BJ (cell line): ENCODE data around the gene VWA3B. TPM values are rescaled to one million over a fixed set of nuclear protein-coding genes. Genes with fewer than 3 reads are reported as not detected.

Experiments
- CTCF ChIA-PET: fragments of 350-600 bp; formaldehyde crosslinking; extraction: SDS; loops from one replicate; lab custom pipeline; 2021; ENCODE audit warnings: antibody characterized with exemption, inconsistent platforms; lab: Yijun Ruan, JAX
- POLR2A ChIA-PET: fragments of 300-600 bp; sonication (Branson Sonifier 250); formaldehyde crosslinking; extraction: SDS; loops from one replicate; lab custom pipeline; 2021; ENCODE audit warnings: antibody characterized with exemption; lab: Charles Lee
- DNase-seq: peaks from one replicate; pipeline ENCODE4 v3.0.0-alpha.2; 2011; ENCODE audit warnings: low read depth
- H3K27me3 ChIP-seq: 2 replicates; pipeline ENCODE4 v1.6.0; 2011; ENCODE audit warnings: low read length; ENCODE audit not compliant: control insufficient read depth, insufficient read depth
- H3K36me3 ChIP-seq: 2 replicates; pipeline ENCODE4 v1.5.1; 2011; ENCODE audit warnings: low read length; ENCODE audit not compliant: control insufficient read depth, insufficient read depth
- H3K4me3 ChIP-seq: 2 replicates; pipeline ENCODE4 v1.5.1; 2011; ENCODE audit warnings: low read depth, mild to moderate bottlenecking, control low read depth, low read length
- CTCF ChIP-seq: IDR thresholded peaks from 2 replicates; pipeline ENCODE4 v1.5.1; 2011; ENCODE audit warnings: low read depth, mild to moderate bottlenecking, control low read depth, inconsistent platforms, low read length, moderate library complexity; ENCODE audit not compliant: insufficient read depth
- polyA plus RNA-seq: library from polyadenylated mRNA; depleted of rRNA; stranded (reverse); fragments of >200 nt; gene quantifications from 2 replicates; pipeline ENCODE4 v1.2.3, GENCODE V29; 2011

The VWA3B gene
- polyA plus RNA-seq, 1 experiment = not detected

- no peak for TF ChIP-seq CTCF
- H3K36me3 ChIP-seq = no peaks in the 10 kb centered on the region
- POLR2A ChIA-PET = no interaction called here
- no peaks in the 10 kb centered on the region for H3K27me3 ChIP-seq
- no peak overlapping the region for H3K4me3 ChIP-seq
- no peak for DNase-seq
- CTCF ChIA-PET = no interaction called here
Observed at GRCh38 chr2:98247383-98247782, 160.4 kb downstream of the VWA3B start.

- CTCF ChIA-PET = no interaction called here
- DNase-seq = no peak
- no peak for TF ChIP-seq CTCF
- POLR2A ChIA-PET = no interaction called here
- 0 out of 2 replicates have a peak, but pooled peaks cover 1% of the 10 kb centered on the region for H3K27me3 ChIP-seq
- no peak overlapping the region for H3K4me3 ChIP-seq
- no peaks in the 10 kb centered on the region for H3K36me3 ChIP-seq
Observed at GRCh38 chr2:98252038-98252773, 165.2 kb downstream of the VWA3B start.

DNA sequence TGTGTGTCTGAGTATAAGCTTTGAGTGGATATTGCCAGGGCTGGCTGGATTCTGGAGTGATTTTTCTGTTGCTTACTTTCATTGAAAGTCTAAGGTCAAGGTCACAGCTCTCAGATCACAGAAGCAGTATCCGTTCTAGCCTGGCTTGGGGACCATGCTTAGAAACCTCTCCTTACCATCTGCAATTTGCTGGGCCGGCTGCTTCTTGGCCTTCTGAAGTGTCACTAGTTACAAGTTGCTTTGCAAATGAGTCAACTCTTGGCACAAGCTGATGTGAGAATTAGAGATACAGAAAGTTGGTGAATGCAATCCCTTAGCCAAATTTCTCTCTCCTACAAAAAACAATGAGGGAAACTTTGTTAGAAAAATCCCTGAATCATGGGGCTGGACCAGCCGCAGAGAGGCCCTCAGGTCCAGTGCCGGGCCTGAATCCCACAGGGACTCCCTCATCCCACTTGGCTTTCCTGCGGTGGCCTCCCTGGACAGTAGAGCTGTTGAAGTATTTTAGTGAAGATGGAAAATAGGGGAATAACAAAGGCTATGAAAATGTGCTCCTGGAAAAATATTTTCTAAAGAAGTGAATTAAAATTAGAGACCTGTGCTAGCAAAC is 166.6 kb downstream of the VWA3B start:
- DNase-seq = no peak
- H3K27me3 ChIP-seq = 0 out of 2 replicates have a peak, but pooled peaks cover 1% of the 10 kb centered on the region
- H3K36me3 ChIP-seq = no peaks in the 10 kb centered on the region
- ChIA-PET POLR2A (no interaction called here), CTCF (interaction anchor here (1.2 kb wide), 1 partner anchor 16 kb away, joined by 3 read pairs; no protein-coding TSS in a partner anchor)
- TF ChIP-seq CTCF = no peak
- H3K4me3 ChIP-seq = no peak overlapping the region

DNA sequence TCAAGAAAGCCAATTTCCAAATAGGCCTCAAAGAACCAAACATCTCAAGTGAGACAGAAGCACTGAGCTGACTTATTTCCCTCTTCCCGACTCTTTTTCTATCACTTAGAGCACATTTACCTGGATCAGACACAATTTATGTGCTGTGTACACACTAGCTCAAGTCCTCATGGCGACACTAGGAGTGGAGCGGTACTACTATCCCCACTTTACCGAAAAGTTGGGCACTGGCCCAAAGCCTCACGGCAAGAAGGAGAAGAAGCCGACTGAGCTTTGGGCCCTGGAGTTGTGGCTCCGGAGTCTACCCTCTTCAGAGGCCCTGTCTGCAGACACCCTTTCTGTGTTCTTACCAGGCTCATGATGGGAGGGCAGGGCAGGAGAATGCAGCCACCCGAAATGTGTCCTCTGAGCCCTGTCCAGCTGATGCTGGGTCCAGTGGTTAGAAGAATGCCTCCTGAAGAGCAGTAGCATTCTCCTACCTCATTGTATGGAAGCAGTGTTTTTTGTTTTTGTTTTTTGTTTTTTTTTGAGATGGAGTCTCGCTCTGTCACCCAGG is 167.6 kb downstream of the VWA3B start:
- H3K36me3 ChIP-seq = no peaks in the 10 kb centered on the region
- H3K4me3 ChIP-seq = no peak overlapping the region
- no peak for DNase-seq
- ChIA-PET CTCF (no interaction called here), POLR2A (no interaction called here)
- no peak for TF ChIP-seq CTCF
- H3K27me3 ChIP-seq = 0 out of 2 replicates have a peak, but pooled peaks cover 1% of the 10 kb centered on the region

- Histone ChIP-seq H3K36me3 (no peaks in the 10 kb centered on the region), H3K4me3 (no peak overlapping the region), H3K27me3 (0 out of 2 replicates have a peak, but pooled peaks cover 1% of the 10 kb centered on the region)
- no peak for DNase-seq
- ChIA-PET CTCF (no interaction called here), POLR2A (no interaction called here)
- TF ChIP-seq CTCF = no peak
Observed at GRCh38 chr2:98258906-98259305, 171.9 kb downstream of the VWA3B start.
